IMR-90 (cell line): ENCODE measurements around the gene DCDC1. TPM values are rescaled to one million over a fixed set of nuclear protein-coding genes. Genes with fewer than 3 reads are reported as not detected.

Experiments
- ATAC-seq: fragments of 200-7000 bp; cut with Tn5 transposase; 2 replicates; pipeline ENCODE4 v1.9.1; 2020; ENCODE audit warnings: low read depth, mild to moderate bottlenecking, moderate library complexity
- BruUV-seq: library from RNA; stranded (reverse); fragments of 400-500 nt; replicated peaks from 2 replicates; lab custom pipeline; 2021; lab: Mats Ljungman, UMichigan
- CTCF ChIA-PET: fragments of 300-600 bp; formaldehyde crosslinking; extraction: SDS; loops from one replicate; lab custom pipeline; 2021; ENCODE audit warnings: antibody characterized with exemption; lab: Yijun Ruan, JAX
- POLR2A ChIA-PET: fragments of 300-600 bp; sonication (Branson Sonifier 250); formaldehyde crosslinking; loops from one replicate; lab custom pipeline; 2022; ENCODE audit warnings: antibody characterized with exemption; ENCODE audit not compliant: unreplicated experiment; lab: Charles Lee
- DNase-seq: peaks from one replicate; pipeline ENCODE4 v3.0.0; 2013
- H2AFZ ChIP-seq: replicated peaks from 2 replicates; pipeline ENCODE3; 2013; ENCODE audit warnings: low read length, mild to moderate bottlenecking; ENCODE audit not compliant: poor library complexity
- H2AK5ac ChIP-seq: 2 replicates; pipeline ENCODE4 v1.6.1; 2013; ENCODE audit warnings: low read depth, low read length, inconsistent platforms
- H2AK9ac ChIP-seq: replicated peaks from 2 replicates; pipeline ENCODE3; 2013; ENCODE audit warnings: mild to moderate bottlenecking, low read depth, low read length, moderate library complexity; ENCODE audit not compliant: poor library complexity
- H2BK120ac ChIP-seq: 2 replicates; pipeline ENCODE4 v1.6.1; 2013; ENCODE audit warnings: low read depth, low read length, inconsistent platforms
- H2BK15ac ChIP-seq: 3 replicates; pipeline ENCODE4 v1.6.1; 2013; ENCODE audit warnings: low read depth, low read length, inconsistent platforms
- H2BK20ac ChIP-seq: 2 replicates; pipeline ENCODE4 v1.6.1; 2013; ENCODE audit warnings: low read depth, mild to moderate bottlenecking, inconsistent platforms, low read length, moderate library complexity
- H2BK5ac ChIP-seq: 2 replicates; pipeline ENCODE4 v1.6.1; 2013; ENCODE audit warnings: mild to moderate bottlenecking, low read depth, low read length, inconsistent platforms; ENCODE audit not compliant: poor library complexity, severe bottlenecking
- H3K14ac ChIP-seq: replicated peaks from 2 replicates; pipeline ENCODE4 v1.6.1; 2013; ENCODE audit warnings: low read depth, low read length, inconsistent platforms
- H3K18ac ChIP-seq: 2 replicates; pipeline ENCODE4 v1.6.1; 2013; ENCODE audit warnings: low read depth, low read length, control low read depth
- H3K23ac ChIP-seq: 2 replicates; pipeline ENCODE4 v1.6.1; 2013; ENCODE audit warnings: low read depth, low read length, inconsistent platforms
- H3K27ac ChIP-seq: 2 replicates; pipeline ENCODE4 v1.5.1; 2013; ENCODE audit warnings: mild to moderate bottlenecking, control low read depth, low read length; ENCODE audit not compliant: insufficient read depth
- H3K27me3 ChIP-seq: 2 replicates; pipeline ENCODE4 v1.6.1; 2013; ENCODE audit warnings: low read length; ENCODE audit not compliant: control insufficient read depth, insufficient read depth
- H3K36me3 ChIP-seq: 2 replicates; pipeline ENCODE4 v1.6.1; 2013; ENCODE audit warnings: low read length, mixed read lengths; ENCODE audit not compliant: control insufficient read depth, insufficient read depth
- H3K4ac ChIP-seq: 2 replicates; pipeline ENCODE4 v1.6.1; 2013; ENCODE audit warnings: low read depth, low read length, inconsistent platforms
- H3K4me1 ChIP-seq: 2 replicates; pipeline ENCODE4 v1.6.1; 2013; ENCODE audit warnings: low read length, mixed read lengths; ENCODE audit not compliant: control insufficient read depth, insufficient read depth
- H3K4me2 ChIP-seq: 2 replicates; pipeline ENCODE4 v1.6.1; 2013; ENCODE audit warnings: low read depth, mild to moderate bottlenecking, control low read depth, low read length, moderate library complexity
- H3K4me3 ChIP-seq: 2 replicates; pipeline ENCODE4 v1.5.1; 2013; ENCODE audit warnings: low read depth, mild to moderate bottlenecking, control low read depth, low read length, moderate library complexity; ENCODE audit not compliant: insufficient read depth
- H3K56ac ChIP-seq: 2 replicates; pipeline ENCODE4 v1.6.1; 2013; ENCODE audit warnings: low read length, inconsistent platforms; ENCODE audit not compliant: insufficient read depth; ENCODE audit errors: extremely low read depth
- H3K79me1 ChIP-seq, 2 experiments: 2 replicates each; pipeline ENCODE4 v1.6.1; 2013; ENCODE audit warnings: low read length in 2 of 2, inconsistent platforms in 1 of 2, low read depth in 1 of 2
- H3K9ac ChIP-seq: 2 replicates; pipeline ENCODE4 v1.6.1; 2013; ENCODE audit warnings: low read depth, low read length, control low read depth
- H3K9me1 ChIP-seq: 2 replicates; pipeline ENCODE4 v1.6.1; 2013; ENCODE audit warnings: low read length, inconsistent platforms; ENCODE audit not compliant: insufficient read depth
- H3K9me3 ChIP-seq: 2 replicates; pipeline ENCODE4 v1.6.1; 2013; ENCODE audit warnings: low read length; ENCODE audit not compliant: control insufficient read depth, insufficient read depth
- H4K20me1 ChIP-seq: 2 replicates; pipeline ENCODE4 v1.6.1; 2013; ENCODE audit warnings: low read length, inconsistent platforms; ENCODE audit not compliant: insufficient read depth
- H4K5ac ChIP-seq: 2 replicates; pipeline ENCODE4 v1.6.1; 2013; ENCODE audit warnings: mild to moderate bottlenecking, low read depth, low read length, control low read depth
- H4K8ac ChIP-seq, 2 experiments: 2 replicates each; pipeline ENCODE4 v1.6.1; 2013; ENCODE audit warnings: low read depth in 2 of 2, low read length in 2 of 2, control low read depth in 1 of 2, inconsistent platforms in 1 of 2
- H4K91ac ChIP-seq: 2 replicates; pipeline ENCODE4 v1.6.1; 2013; ENCODE audit warnings: low read depth, low read length, inconsistent platforms; ENCODE audit not compliant: insufficient read depth
- BHLHE40 ChIP-seq: fragments of 150-350 bp; IDR thresholded peaks from 2 replicates; pipeline ENCODE4 v1.6.1; 2016; ENCODE audit warnings: mild to moderate bottlenecking, low read depth, low read length
- CEBPB ChIP-seq: IDR thresholded peaks from 2 replicates; pipeline ENCODE4 v1.6.1; 2012; ENCODE audit warnings: low read depth, low read length, improper control_type of control experiment
- CHD1 ChIP-seq: IDR thresholded peaks from 2 replicates; pipeline ENCODE4 v1.6.1; 2012; ENCODE audit warnings: low read depth, low read length, improper control_type of control experiment
- ELK1 ChIP-seq: fragments of 150-350 bp; IDR thresholded peaks from 2 replicates; pipeline ENCODE4 v1.6.1; 2016; ENCODE audit warnings: low read depth, mild to moderate bottlenecking, low read length, moderate library complexity, borderline replicate concordance
- FOS ChIP-seq: fragments of 150-350 bp; IDR thresholded peaks from 2 replicates; pipeline ENCODE4 v1.6.1; 2016; ENCODE audit warnings: low read depth, low read length
- MAZ ChIP-seq: IDR thresholded peaks from 2 replicates; pipeline ENCODE4 v1.6.1; 2012; ENCODE audit warnings: low read depth, mild to moderate bottlenecking, low read length, improper control_type of control experiment, moderate library complexity, borderline replicate concordance
- NFE2L2 ChIP-seq: fragments of 150-350 bp; IDR thresholded peaks from 2 replicates; pipeline ENCODE4 v1.6.1; 2016; ENCODE audit warnings: low read depth, mild to moderate bottlenecking, low read length
- POLR2A ChIP-seq: IDR thresholded peaks from 2 replicates; pipeline ENCODE4 v1.6.1; 2012; ENCODE audit warnings: mild to moderate bottlenecking, low read depth, low read length
- RCOR1 ChIP-seq: IDR thresholded peaks from 2 replicates; pipeline ENCODE4 v1.6.1; 2012; ENCODE audit warnings: mild to moderate bottlenecking, low read length, improper control_type of control experiment; ENCODE audit not compliant: insufficient replicate concordance
- RFX5 ChIP-seq: IDR thresholded peaks from 2 replicates; pipeline ENCODE4 v1.8.0; 2012; ENCODE audit warnings: low read depth, mild to moderate bottlenecking, low read length, moderate library complexity
- USF2 ChIP-seq: fragments of 150-350 bp; IDR thresholded peaks from 2 replicates; pipeline ENCODE4 v1.6.1; 2017; ENCODE audit warnings: mild to moderate bottlenecking, antibody characterized with exemption, low read length, low read depth
- dilution Hi-C: fragments of 300-500 bp; cut with HindIII; formaldehyde crosslinking; loops from one replicate; pipeline ENCODE4 v1.14.3; 2018; ENCODE audit warnings: low sequenced_read_pairs; ENCODE audit not compliant: unreplicated experiment
- in situ Hi-C: fragments of 300-500 bp; cut with MboI; formaldehyde crosslinking; loops from 3 replicates; pipeline ENCODE4 v1.14.3; 2019; ENCODE audit warnings: low sequenced_read_pairs, inconsistent platforms, mixed read lengths
- intact Hi-C: fragments of 100-400 bp; cut with micrococcal nuclease; formaldehyde crosslinking; loops from 2 replicates; pipeline ENCODE4 v1.10.0; 2022
- polyA plus RNA-seq, 3 experiments: library from polyadenylated mRNA; depleted of rRNA; stranded (reverse); fragments of >200 nt; gene quantifications; 2 replicates each; pipeline ENCODE4 v1.2.3, GENCODE V29; 2012; ENCODE audit warnings: low replicate concordance in 1 of 3
- total RNA-seq: library from RNA; depleted of rRNA; stranded (reverse); fragments of >200 nt; gene quantifications from 2 replicates; pipeline ENCODE4 v1.2.3, GENCODE V29; 2012

DCDC1 gene
- total and polyA plus RNA-seq, 2 of the 4 experiments (the other 2 are of a cell fraction), result not detected

GRCh38 chr11:31233425-31233824 lies 136.1 kb downstream of the DCDC1 start:
- Histone ChIP-seq H4K5ac (no peak overlapping the region), H3K4me1 (no peaks in the 10 kb centered on the region), H4K8ac (no peak overlapping the region), H3K4me2 (no peak overlapping the region), H3K9me1 (no peaks in the 10 kb centered on the region), H3K27me3 (no peaks in the 10 kb centered on the region), H4K91ac (no peak overlapping the region), H3K56ac (no peak overlapping the region), H3K18ac (no peak overlapping the region), H3K4ac (no peak overlapping the region), H2BK5ac (no peak overlapping the region), H3K79me1 (no peaks in the 10 kb centered on the region), H2BK20ac (no peak overlapping the region), H3K23ac (no peak overlapping the region), H2BK15ac (no peak overlapping the region), H3K14ac (no peak overlapping the region), H3K27ac (no peak overlapping the region), H2BK120ac (no peak overlapping the region), H3K9ac (no peak overlapping the region), H3K9me3 (no peaks in the 10 kb centered on the region), H3K4me3 (no peak overlapping the region), H2AK5ac (no peak overlapping the region), H2AFZ (no peak overlapping the region), H2AK9ac (no peak overlapping the region), H3K36me3 (no peaks in the 10 kb centered on the region), H4K20me1 (no peaks in the 10 kb centered on the region)
- DNase-seq (no peak), ATAC-seq (no peak)
- dilution Hi-C loops (no loop called here), intact Hi-C loops (loop anchor here (10.0 kb wide), 1 partner anchor 251 kb away; no protein-coding TSS in a partner anchor), in situ Hi-C loops (loop anchor here (25.0 kb wide), 1 partner anchor 929 kb away; no protein-coding TSS in a partner anchor)
- TF ChIP-seq USF2 (no peak), CEBPB (no peak), RCOR1 (no peak), POLR2A (no peak), CHD1 (no peak), BHLHE40 (no peak), RFX5 (no peak), MAZ (no peak), ELK1 (no peak), FOS (no peak), NFE2L2 (no peak)
- CTCF ChIA-PET, result no interaction called here
- POLR2A ChIA-PET, result no interaction called here
- BruUV-seq, result no TSS peak
